Islet precursor cell (in vitro differentiated cells): ENCODE results near the gene CNOT6.

ENCODE experiments used
- DNase-seq: peaks from one replicate; pipeline ENCODE4 v3.0.0-alpha.2; 2018

The CNOT6 gene

GRCh38 chr5:180586870-180587269 is 92.7 kb downstream of the CNOT6 start:
- DNase-seq = no peak

GRCh38 chr5:180589771-180590542 is 95.8 kb downstream of the CNOT6 start:
- DNase-seq = peak; percentile 54

GRCh38 chr5:180590543-180591310 is 96.5 kb downstream of the CNOT6 start:
- peak; percentile 59 for DNase-seq

DNA sequence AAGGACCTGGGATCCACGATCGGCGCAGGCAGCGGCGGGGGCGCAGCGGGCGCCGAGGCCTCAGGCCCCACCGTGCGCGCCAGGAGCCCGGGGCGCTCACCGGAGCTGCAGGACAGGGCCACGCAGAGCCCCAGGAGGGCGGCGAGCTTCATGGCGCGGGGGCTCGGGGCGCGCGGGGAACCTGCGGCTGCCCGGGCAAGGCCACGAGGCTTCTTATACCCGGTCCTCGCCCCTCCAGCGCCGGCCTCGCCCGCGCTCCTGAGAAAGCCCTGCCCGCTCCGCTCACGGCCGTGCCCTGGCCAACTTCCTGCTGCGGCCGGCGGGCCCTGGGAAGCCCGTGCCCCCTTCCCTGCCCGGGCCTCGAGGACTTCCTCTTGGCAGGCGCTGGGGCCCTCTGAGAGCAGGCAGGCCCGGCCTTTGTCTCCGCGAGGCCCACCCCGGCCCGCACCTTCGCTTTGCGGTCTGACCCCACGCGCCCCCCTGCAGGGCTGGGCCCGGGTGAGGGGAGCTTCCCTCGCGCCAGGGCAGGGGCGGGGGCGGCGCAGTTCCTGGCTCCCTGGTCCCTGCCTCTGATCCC is 97.2 kb downstream of the CNOT6 start, which contains the start of gene SCGB3A1:
Gene SCGB3A1, minus strand, starts transcription at position 189 of the 577 bp plus-strand sequence. Its CDS starts 37 bp downstream, at position 152.
- DNase-seq = peak; percentile 55

DNA sequence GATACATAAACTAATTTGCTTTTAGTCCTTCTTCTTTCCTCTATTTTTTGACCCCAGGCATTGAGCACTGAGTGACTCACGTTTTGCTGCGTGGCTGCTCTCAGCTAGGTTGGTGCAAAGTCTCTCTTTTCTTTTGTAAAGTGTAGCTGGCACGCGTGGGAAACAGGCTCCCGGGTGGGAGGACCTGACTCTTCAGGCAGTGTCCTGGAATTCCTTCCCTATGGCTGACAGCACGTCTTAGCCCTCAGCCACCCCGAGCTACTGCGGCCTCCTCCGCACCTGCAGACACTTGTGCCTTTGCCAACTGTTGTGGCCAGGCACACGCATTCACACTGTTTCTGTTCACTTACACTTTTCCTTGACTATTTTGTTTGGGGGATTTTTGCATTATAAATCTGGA is 98.0 kb downstream of the CNOT6 start:
- DNase-seq = peak; percentile 45

DNA sequence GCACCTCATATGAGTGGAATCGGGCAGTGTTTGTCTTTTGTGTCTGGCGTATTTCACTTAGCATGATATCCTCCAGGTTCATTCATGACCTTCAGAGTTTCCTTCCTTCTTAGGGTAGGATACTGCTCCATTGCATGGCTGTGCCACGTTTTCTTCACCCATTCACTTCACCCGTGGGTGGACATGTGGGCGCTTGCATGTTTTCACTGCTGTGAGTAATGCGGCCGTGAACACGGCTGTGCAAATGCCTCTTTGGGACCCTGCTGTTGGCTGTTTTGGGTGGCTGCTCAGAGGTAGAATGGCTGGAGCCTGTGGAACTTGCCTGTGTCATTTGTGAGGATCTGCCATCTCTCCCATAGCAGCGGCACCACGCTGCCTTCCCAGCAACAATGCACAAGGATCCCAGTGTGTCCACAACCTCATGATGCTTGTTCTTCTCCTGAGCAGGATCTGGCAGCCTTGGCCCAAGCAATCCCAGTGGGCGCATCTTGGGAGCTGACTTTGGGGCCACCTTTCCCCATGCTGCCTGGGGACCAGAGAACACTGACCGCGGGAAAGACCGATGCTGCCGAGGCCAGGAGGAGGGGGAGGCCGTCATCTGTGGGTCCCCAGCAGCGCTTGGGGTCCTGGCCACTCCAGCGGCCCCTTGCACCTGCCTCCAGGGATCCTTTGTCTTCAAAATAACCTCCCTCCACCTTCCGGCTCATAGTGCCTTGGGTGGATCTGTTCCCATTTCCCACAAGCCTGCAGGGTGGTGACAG is 99.4 kb downstream of the CNOT6 start:
- DNase-seq = peak; percentile 37

DNA sequence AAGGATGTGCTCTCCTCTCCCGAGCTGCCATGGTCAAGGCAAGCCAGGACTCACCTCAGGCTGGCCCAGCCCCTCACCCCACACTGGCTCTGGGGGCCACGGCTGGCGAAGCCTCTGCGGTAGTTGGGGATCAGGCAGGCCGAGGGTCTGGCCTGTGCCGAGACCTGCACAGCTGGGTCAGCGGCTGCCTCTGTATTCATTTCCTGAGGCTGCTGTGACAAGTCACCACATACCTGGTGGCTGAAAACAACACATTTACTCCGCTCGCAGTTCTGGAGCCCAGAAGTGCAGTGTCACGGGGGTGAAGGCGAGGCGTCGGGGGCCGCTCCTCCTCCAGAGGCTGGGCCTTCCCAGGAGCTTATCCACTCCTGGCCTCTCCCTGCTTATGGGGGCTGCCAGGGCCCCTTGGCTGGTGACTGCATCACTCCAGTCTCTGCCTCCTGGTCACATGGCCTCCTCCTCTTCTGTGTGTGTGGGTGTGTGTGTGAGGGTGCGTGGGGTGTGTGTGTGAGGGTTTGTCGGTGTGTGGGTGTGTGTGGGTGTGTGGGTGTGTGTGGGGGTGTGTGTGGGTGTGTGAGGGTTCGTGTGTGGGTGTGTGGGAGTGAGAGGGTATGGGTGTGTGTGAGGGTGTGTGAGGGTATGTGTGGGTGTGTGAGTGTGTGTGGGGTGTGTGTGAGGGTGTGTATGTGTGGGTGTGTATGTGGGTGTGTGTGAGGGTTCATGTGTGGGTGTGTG is 100.3 kb downstream of the CNOT6 start:
- peak; percentile 52 for DNase-seq

DNA sequence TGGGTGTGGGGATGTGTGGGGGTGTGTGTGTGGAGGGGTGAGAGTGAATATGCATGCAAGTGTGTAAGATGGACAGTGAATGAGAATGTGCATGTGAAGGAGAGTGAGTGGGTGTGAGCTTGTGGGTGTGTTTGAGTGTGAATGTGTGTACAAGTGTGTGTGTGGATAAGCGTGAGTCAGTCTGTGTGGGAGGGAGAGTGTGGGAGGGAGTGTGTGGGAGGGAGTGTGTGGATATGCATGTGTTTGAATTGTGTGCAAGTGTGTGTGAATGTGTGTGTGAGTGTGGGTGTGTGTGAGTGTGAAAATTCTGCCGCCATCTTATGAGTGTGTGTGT is 100.8 kb downstream of the CNOT6 start:
- DNase-seq = no peak

DNA sequence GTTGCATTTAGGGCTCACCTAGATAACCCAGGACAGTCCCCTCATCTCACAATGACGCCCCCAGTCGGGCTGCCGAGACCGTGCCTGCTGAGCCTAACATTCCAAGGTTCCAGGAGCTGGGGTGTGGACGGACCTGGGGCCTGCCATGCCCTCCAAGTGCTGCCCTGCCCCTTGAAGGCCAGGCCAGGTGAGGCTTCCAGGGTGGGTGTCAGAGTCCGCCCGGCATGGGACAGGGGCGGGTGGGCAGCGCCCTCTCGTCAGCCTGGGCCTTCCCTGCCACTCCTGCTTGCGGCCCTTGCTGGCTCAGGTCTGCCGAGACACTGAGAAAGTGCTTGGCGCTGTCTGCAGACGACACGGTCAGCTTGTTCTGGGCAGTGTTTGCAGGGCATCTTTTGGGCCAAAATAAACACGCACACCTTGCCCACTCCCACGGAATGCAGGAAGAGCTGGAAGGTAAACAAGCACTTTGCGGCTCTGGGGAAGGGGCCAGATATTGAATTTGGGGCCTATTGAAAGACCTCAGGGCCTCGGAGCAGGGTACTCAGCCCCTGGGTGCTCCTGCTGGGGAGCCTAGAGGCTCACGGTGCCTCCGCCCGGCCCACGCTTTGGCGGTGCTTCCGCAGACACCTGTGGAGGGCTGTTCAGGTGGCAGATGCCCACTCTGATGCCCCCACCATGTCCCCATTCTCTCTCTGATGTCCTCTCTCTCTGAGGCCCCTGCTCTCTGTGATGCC is 101.4 kb downstream of the CNOT6 start:
- DNase-seq = peak; percentile 44

DNA sequence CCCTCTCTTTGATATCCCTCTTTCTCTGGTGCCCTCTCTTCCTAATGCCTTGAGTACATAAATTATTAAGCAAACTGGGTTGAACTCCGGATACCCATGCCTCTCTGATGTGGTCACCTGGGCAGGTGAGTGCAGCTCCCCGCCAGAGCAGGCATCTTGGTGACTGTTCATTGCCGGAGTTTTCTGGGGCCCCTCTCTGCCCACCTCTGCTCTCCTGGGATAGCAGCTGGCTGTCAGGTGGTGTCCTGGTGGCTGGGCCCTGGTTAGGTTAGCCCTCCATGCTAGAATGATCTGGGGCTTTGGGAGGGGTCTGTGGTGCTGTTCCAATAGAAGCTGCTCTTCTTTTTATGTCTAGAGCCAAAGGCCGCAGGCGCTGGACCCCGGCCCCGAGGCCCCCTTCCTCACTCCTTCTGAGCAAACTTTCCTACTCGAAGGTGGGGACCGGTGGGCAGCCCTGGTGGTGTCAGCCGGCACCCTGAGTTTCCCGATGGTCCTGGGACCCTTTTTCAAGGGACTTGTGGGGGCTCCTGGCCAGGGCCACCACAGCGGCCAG is 102.0 kb downstream of the CNOT6 start:
- peak; percentile 47 for DNase-seq

GRCh38 chr5:180596668-180597231 is 102.6 kb downstream of the CNOT6 start:
- DNase-seq = peak; percentile 43

- peak; percentile 46 for DNase-seq
Observed at GRCh38 chr5:180598316-180598701, 104.1 kb downstream of the CNOT6 start.

DNA sequence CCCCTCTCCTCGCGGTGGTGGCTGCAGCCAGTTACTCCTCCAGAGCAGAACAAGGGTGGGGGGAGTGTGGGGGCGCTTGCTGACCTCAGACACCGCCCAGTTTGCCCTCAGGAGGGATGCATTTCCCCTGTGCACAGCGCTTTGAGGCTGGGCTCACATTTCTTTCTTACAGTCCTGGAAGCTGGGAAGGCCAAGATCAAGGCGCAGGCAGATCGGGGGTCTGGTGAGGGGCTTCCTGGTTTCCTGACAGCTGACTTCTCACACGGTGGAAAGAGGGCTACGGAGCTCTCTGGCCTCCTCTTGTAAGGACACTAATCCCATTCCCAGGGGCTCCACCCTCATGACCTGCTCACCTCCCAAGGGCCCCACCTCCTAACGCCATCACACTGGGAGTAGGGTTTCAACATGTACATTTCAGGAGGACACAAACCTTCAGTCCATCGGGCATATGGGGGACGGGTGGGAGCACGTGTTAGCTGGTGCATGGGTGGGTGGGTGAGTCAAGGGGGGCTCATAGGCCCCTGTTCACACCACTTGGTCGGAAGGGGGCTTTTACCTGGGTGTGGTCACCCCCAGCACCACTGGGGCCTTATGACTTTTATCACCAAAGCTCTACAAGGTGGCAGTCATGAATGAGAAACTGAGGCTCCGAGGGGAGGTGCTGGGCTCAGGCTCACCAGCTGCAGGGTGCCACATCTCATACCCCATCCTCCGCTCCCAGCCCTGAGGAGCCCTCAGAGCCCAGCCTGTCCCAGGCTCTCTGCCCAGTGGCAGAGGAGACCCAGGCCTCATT is 104.8 kb downstream of the CNOT6 start:
- DNase-seq = peak; percentile 43

DNA sequence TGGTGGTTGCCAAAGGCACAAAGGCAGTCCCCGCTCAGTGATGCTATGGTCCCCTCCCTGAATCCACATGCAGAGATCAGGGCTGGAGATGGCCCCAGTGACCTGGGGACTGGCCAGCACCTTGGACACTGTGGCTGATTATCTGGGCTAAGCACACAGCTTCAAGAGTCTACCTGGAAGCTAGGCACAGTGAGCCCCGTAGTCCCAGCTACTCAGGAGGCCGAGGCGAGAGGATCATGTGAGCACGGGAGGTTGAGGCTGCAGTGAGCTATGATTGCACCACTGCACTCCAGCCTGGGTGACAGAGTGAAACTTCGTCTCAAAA is 105.4 kb downstream of the CNOT6 start:
- peak; percentile 42 for DNase-seq

- DNase-seq = peak; percentile 49
Observed at GRCh38 chr5:180599981-180600553, 105.9 kb downstream of the CNOT6 start.

- DNase-seq = no peak
Observed at GRCh38 chr5:180600554-180601041, 106.4 kb downstream of the CNOT6 start.

GRCh38 chr5:180601591-180602480 is 107.7 kb downstream of the CNOT6 start:
- peak; percentile 42 for DNase-seq

DNA sequence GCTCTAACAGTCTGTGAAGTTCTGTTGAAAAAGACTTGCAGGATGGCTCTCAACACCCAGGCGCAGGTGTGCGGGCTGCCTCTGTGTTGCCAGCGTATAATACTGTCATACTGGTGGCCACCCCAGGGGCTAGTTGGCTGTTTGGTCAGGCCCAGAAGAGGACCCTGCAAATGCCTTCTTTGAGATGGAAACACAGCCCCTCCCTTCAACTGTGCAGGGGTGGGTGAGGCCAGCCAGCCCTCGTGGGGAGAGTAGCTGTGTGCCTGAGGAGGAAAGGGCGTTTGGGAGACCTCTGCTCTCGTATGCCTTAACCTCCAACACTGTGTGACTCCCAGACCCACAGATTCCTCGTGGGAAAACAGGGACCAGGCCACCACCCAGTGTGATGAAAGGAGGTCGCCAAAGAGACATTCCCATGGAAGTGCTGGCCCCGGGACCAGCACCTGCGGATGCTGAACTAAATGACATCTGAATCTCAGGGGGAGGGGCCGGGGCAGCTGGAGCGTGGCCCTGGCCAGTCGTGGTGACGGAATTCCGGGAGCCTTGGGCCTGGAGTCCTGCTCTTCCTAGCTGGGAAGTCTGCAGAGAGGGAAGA is 108.4 kb downstream of the CNOT6 start:
- DNase-seq = peak; percentile 46
